Activated T-cell treated with anti-CD3 and anti-CD28 coated beads, Interleukin-2, amount 50 U/mL, for 4 hours (primary cell): ENCODE results near the gene FAM83F. TPM values are rescaled to one million over a fixed set of nuclear protein-coding genes. Genes with fewer than 3 reads are reported as not detected.
A peak's percentile ranks its signal among the peaks of the same experiment; 100 is the strongest.

Experiments used
- ATAC-seq, 2 donors: fragments of 200-7000 bp; cut with Tn5 transposase; one replicate each; pipeline ENCODE4 v1.10.0; 2021
- DNase-seq: peaks from one replicate; pipeline ENCODE4 v3.0.0-alpha.2; 2020
- H3K27me3 Mint-ChIP-seq: one replicate; pipeline ENCODE4 v1.8.0; 2021; ENCODE audit warnings: low read depth, mixed read lengths
- H3K36me3 Mint-ChIP-seq: one replicate; pipeline ENCODE4 v1.8.0; 2022; ENCODE audit warnings: mixed read lengths; ENCODE audit not compliant: insufficient read depth
- H3K4me1 Mint-ChIP-seq: one replicate; pipeline ENCODE4 v1.8.0; 2021; ENCODE audit warnings: low read depth, mixed read lengths
- H3K4me3 Mint-ChIP-seq: one replicate; pipeline ENCODE4 v1.8.0; 2021; ENCODE audit warnings: mild to moderate bottlenecking, moderate library complexity, mixed read lengths
- H3K9me3 Mint-ChIP-seq: one replicate; pipeline ENCODE4 v1.8.0; 2021; ENCODE audit warnings: mixed read lengths
- total RNA-seq, 3 donors: library from RNA; stranded (reverse); gene quantifications; one replicate each; pipeline ENCODE4 v1.2.1, GENCODE V29; 2021

The FAM83F gene
- total RNA-seq, 3 donors from 2014 or later, result 1.4 to 2.1 (median 2.0) TPM

DNA sequence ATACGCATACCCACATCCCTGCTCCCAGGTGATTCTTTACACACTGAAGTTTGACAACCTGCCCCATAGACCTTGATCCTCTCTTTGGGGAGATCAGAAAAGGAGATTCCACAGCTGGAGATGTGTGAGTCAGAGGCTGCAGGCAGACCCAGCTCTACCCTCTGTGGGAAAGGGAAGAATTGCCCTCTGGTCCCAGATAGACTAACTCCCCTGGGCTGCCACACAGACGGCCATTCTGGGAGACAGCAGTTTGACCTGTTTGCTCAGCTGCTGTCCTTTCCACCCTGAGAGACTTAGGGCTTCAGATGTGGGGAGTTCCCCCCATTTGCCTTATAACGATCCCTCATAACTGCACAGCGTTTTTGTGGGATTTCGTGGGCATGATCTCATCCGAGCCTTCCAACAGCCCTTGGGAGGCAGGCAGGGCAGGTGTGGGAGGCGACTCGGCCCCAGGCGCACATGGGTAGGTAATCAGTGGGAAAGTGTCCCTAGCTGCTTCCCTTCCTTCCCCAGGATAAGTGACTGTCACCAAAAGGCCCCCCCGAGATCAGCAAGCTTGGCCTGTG, 14.1 kb downstream of the FAM83F start:
- no peaks in the 10 kb centered on the region for H3K9me3 Mint-ChIP-seq
- H3K27me3 Mint-ChIP-seq, result peaks cover 25% of the 10 kb centered on the region
- H3K36me3 Mint-ChIP-seq, result no peaks in the 10 kb centered on the region
- DNase-seq (no peak), ATAC-seq (no peak)
- H3K4me3 Mint-ChIP-seq, result no peak overlapping the region
- H3K4me1 Mint-ChIP-seq, result peaks cover 12% of the 10 kb centered on the region

DNA sequence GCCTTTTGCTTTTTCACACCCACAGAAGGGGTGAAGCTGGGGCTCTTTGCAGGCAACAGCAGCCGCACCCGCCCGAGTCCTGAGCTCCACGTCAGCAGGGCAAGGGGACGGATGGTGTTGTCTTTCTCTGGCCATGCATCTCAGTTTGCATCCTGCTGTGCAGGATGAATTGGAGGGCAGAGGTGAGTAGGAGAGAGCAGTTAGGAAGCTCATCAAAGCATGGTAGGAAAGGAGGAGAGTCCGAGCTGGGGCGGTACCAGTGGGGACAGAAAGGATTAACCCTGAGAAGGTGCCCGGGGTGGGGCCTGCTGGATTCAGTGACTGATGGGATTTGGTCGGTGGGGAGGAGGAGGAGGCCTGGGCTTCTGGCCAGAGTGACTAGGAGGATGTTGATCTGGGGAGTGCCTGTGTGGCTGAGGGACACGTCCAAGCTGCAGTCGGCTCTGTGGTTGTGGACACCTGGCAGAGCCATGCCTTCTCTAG, 14.6 kb downstream of the FAM83F start:
- Mint-ChIP-seq H3K36me3 (no peaks in the 10 kb centered on the region), H3K4me1 (peaks cover 12% of the 10 kb centered on the region), H3K9me3 (no peaks in the 10 kb centered on the region), H3K27me3 (peaks cover 25% of the 10 kb centered on the region), H3K4me3 (peak overlapping the region; percentile 53)
- no peak for ATAC-seq
- DNase-seq, result no peak

DNA sequence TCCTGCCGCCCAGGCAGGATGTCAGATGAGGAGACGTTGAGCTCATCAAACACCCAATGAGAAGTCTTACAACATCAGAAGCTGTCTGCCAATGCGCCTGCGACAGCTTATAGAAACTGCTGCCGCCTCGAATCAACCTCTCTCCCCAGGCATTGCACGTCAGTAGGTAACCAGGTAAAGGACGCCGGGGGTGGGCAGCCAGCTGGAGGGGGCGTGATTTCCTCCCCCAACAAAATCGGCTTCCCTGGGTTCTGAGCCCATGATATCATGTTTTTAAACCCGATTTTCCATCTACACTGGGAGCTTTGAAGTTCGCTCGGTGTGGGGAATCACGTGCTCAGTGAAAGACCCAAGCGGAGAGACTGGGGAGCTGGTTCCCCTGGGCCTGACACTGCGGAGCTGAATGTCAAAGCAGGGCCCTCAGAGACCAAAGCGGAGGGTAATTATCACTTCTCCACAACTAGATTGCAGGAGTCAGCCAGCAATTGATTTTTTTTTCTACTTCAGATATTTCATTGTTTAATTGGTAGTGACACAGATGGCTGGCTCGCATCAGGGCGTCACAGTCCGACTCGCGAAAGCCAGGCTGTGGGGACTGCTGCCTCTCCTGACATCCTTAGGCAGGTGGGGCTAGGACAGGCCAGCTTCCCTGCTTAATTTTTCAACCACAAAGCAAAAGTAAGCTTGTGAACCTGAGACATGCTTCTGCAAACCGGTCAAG, 15.4 kb downstream of the FAM83F start:
- peak; percentile 75 to 77 for ATAC-seq
- peak; percentile 39 for DNase-seq
- H3K27me3 Mint-ChIP-seq, result peaks cover 25% of the 10 kb centered on the region
- peak overlapping the region; percentile 53 for H3K4me3 Mint-ChIP-seq
- H3K9me3 Mint-ChIP-seq, result no peaks in the 10 kb centered on the region
- peaks cover 12% of the 10 kb centered on the region for H3K4me1 Mint-ChIP-seq
- H3K36me3 Mint-ChIP-seq, result no peaks in the 10 kb centered on the region

DNA sequence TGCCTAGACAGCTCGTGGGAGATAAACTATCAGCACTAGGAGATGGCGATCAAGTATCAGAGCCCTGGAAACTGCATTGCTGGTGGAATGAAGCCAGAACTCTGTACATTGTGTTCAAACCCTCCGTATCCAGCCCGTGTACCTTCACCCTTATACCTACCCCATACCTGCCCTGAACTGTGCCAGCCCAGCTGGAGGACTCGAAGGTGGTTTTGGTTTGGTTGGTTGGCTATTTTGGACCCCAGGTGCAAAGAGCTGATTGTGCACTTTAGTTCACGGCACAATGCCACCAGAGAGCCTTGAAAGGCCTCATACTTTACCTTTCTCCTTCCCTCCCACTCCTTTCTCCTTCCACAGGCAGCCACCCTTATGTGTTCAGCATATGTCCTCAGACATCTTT, 16.0 kb downstream of the FAM83F start:
- H3K9me3 Mint-ChIP-seq, result no peaks in the 10 kb centered on the region
- DNase-seq (no peak), ATAC-seq (no peak)
- H3K36me3 Mint-ChIP-seq, result no peaks in the 10 kb centered on the region
- H3K4me1 Mint-ChIP-seq, result peaks cover 12% of the 10 kb centered on the region
- no peak overlapping the region for H3K4me3 Mint-ChIP-seq
- H3K27me3 Mint-ChIP-seq, result peaks cover 25% of the 10 kb centered on the region

DNA sequence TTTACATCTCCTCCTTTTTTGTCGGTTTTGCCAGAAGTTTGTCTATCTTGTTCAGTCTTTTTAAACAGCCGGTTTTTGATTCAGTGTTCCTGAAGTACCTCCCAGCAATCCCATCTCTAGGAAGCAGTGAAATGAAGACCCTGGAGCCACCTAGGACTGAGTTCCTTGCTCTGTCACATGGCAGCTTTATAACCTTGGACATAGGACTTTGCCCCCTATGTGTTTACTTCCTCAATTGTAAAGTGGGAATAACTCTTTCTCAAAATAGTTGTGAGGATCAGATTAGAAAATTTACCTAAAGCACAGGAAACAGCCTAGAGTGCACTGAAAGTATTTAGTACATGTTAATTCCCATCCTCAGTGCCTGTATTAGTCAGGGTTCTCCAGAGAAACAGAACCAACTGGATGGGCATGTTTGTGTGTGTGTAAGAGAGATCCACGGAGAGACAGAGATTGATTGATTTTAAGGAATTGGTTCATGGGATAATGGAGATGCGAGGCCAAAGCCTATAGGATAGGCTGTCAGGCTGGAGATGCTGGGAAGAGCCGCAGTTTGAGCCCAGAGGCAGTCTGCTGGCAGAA, 20.0 kb downstream of the FAM83F start:
- Mint-ChIP-seq H3K9me3 (no peaks in the 10 kb centered on the region), H3K27me3 (peaks cover 7% of the 10 kb centered on the region), H3K36me3 (no peaks in the 10 kb centered on the region), H3K4me3 (no peak overlapping the region), H3K4me1 (peaks cover 7% of the 10 kb centered on the region)
- ATAC-seq (no peak), DNase-seq (no peak)

DNA sequence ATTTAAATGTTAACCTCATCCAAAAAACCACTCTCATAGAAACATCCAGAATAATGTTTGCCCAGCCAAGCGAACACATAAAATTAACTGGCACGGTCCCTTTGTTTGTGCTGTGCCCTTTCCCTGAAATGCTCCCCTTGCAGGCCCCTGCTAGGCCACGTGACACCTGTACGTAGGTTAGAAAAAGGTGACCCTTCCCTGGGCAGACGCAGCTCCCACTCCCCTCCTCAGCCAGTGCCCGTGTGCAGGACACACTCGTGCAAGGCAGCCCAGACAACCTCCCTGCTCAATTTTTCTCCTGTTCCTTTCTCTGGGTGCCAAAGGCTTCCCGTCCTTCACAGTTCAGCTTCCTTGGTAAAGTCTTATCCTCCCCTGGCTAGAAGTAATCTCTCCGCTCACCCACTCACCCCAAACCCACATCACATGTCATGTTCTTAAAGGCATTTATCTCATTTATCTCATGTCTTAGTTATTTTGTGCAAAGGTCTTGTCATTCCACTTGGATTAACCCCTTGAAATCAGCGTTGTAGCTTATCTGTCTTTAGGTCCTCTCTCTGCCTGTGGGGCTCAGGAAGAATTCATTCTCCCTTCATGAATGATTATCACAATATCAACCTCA, 20.7 kb downstream of the FAM83F start:
- no peak overlapping the region for H3K4me3 Mint-ChIP-seq
- peaks cover 6% of the 10 kb centered on the region for H3K27me3 Mint-ChIP-seq
- no peaks in the 10 kb centered on the region for H3K9me3 Mint-ChIP-seq
- no peaks in the 10 kb centered on the region for H3K36me3 Mint-ChIP-seq
- H3K4me1 Mint-ChIP-seq, result no peaks in the 10 kb centered on the region
- DNase-seq (no peak), ATAC-seq (no peak)

DNA sequence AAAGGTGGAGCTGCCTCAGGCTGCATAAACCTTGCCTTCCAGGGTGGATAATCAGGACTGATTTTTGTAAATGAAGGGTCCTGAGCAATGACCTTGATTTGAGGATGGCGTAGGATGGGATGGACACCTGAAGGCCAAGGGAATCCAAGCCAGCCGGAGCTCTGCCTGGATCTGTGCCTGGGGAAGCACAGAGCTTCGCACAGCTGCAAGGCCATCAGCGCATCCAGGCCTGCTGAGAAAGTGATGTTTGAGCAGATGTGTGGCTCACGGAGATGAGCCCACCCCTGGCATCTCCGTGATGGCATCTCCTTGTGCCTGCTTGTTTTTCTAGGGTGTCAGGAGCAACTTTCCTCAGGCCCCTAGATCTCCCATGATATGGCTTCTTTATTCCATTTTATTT, 23.3 kb downstream of the FAM83F start:
- H3K27me3 Mint-ChIP-seq, result no peaks in the 10 kb centered on the region
- no peak for ATAC-seq
- no peak for DNase-seq
- no peaks in the 10 kb centered on the region for H3K36me3 Mint-ChIP-seq
- H3K4me3 Mint-ChIP-seq, result no peak overlapping the region
- H3K9me3 Mint-ChIP-seq, result no peaks in the 10 kb centered on the region
- H3K4me1 Mint-ChIP-seq, result no peaks in the 10 kb centered on the region

DNA sequence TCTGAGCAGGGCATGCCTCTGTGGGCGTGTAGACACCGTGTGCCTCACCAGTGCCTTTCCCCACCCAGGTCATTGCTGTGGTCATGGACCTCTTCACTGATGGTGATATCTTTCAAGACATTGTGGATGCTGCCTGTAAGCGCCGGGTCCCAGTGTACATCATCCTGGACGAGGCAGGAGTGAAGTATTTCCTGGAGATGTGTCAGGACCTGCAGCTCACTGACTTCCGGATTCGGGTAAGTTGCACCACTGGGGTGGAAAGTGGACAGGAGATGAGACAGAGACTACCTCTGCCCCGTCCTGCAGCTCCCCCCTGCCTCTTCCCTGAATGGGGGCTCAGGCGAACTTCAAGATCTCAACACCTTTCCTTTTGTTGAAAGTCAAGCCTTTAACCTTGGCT, 24.3 kb downstream of the FAM83F start:
- DNase-seq (no peak), ATAC-seq (no peak)
- Mint-ChIP-seq H3K4me1 (no peaks in the 10 kb centered on the region), H3K36me3 (no peaks in the 10 kb centered on the region), H3K27me3 (no peaks in the 10 kb centered on the region), H3K4me3 (no peak overlapping the region), H3K9me3 (no peaks in the 10 kb centered on the region)

DNA sequence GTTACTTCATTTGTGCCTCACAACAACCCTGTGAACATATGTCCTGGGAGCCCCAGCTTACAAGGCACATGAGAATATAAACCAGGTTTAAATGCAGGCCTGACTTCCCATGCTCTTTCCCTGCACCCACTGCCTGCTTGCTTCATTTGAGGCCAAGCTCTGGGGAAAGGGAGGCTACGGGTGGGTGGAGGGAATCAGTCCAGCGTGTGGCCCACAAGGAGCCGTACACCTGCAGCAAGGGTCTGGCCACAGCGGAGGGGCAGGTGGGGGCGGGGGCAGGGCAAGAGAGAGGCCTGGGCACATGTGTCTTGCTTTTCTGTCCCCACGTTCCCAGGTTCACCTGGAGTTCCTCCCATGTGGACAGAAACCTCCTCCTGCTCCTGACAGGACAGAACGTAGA, 26.2 kb downstream of the FAM83F start:
- DNase-seq (no peak), ATAC-seq (no peak)
- no peaks in the 10 kb centered on the region for H3K36me3 Mint-ChIP-seq
- no peak overlapping the region for H3K4me3 Mint-ChIP-seq
- no peaks in the 10 kb centered on the region for H3K9me3 Mint-ChIP-seq
- no peaks in the 10 kb centered on the region for H3K27me3 Mint-ChIP-seq
- H3K4me1 Mint-ChIP-seq, result peaks cover 5% of the 10 kb centered on the region

DNA sequence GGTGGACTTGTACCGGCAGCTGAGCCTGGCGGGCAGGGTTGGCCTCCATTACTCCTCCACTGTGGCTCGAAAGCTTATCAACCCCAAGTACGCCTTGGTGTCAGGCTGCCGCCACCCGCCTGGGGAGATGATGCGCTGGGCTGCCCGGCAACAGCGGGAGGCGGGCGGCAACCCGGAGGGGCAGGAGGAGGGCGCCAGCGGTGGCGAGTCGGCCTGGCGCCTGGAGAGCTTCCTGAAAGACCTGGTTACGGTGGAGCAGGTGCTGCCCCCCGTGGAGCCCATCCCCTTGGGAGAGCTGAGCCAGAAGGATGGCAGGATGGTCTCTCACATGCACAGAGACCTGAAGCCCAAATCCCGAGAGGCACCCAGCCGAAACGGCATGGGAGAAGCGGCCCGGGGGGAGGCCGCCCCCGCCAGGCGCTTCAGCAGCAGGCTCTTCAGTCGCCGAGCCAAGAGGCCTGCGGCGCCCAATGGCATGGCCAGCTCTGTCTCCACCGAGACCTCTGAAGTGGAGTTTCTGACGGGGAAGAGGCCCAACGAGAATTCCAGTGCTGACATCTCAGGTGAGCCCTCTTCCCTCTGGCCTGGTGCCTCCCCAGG, 26.7 kb downstream of the FAM83F start:
- Mint-ChIP-seq H3K36me3 (no peaks in the 10 kb centered on the region), H3K4me1 (peaks cover 5% of the 10 kb centered on the region), H3K27me3 (no peaks in the 10 kb centered on the region), H3K9me3 (no peaks in the 10 kb centered on the region), H3K4me3 (no peak overlapping the region)
- ATAC-seq (no peak), DNase-seq (no peak)

DNA sequence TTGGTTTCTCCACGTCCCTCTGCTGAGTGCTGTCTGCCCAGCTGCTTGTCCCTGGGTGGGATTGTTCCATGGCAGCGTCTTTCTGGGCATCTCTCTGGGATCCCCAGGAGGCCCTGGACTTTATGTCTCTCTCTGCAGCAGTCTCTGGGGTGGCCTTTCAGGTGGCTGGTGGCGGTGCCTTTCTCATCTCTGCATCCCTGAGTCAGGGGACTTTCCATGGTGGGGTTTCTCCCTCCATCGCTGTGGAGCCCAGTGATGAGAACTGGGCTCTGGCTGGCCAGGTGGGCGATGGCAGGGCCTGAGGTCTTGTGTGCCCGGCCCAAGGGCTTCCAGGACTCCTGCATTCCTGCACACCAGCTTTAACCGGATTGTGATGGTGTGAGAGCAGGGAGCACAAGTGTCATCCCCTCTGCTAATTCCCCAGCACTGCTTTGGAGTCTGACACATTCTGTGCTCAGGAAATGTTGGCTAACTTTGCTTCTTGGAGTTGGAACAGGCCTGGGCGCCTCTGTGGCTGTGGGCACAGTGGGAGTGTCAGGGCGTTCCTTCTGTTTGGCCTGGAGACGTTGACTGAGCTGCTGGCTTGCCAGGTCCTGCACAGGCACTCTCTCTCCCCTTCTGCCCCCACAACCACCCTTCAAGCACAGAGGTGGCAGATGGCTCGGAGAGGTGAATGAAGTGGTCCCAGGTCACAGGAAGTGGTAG, 27.9 kb downstream of the FAM83F start:
- Mint-ChIP-seq H3K4me1 (peaks cover 5% of the 10 kb centered on the region), H3K9me3 (no peaks in the 10 kb centered on the region), H3K4me3 (no peak overlapping the region), H3K27me3 (no peaks in the 10 kb centered on the region), H3K36me3 (no peaks in the 10 kb centered on the region)
- ATAC-seq, result no peak
- no peak for DNase-seq

DNA sequence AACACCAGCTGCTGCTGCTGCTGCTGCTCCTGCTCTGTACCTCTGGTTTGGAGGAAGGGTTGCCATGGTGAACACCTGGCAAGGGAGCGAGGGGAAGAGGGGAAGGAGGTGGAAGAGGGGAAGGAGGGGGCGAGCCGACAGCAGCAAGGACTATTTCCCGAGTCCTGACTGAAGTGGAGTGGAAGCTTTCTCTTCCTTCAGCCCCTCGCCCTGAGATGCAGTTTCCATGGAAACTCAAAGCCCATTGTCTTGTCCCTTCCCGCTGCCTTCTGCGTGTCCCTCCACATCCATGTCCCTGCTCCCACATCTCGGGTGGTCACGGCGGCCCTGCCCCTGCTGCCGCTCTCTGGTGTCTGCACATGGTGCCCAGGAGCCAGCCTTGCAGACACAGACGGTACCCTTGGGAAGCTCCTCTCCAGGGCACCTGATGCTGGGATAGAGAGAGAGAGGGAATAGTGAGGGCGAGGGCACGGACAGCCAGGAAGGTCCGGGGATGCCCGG, 28.6 kb downstream of the FAM83F start:
- Mint-ChIP-seq H3K9me3 (no peaks in the 10 kb centered on the region), H3K27me3 (no peaks in the 10 kb centered on the region), H3K36me3 (no peaks in the 10 kb centered on the region), H3K4me3 (no peak overlapping the region), H3K4me1 (peaks cover 5% of the 10 kb centered on the region)
- no peak for ATAC-seq
- no peak for DNase-seq

DNA sequence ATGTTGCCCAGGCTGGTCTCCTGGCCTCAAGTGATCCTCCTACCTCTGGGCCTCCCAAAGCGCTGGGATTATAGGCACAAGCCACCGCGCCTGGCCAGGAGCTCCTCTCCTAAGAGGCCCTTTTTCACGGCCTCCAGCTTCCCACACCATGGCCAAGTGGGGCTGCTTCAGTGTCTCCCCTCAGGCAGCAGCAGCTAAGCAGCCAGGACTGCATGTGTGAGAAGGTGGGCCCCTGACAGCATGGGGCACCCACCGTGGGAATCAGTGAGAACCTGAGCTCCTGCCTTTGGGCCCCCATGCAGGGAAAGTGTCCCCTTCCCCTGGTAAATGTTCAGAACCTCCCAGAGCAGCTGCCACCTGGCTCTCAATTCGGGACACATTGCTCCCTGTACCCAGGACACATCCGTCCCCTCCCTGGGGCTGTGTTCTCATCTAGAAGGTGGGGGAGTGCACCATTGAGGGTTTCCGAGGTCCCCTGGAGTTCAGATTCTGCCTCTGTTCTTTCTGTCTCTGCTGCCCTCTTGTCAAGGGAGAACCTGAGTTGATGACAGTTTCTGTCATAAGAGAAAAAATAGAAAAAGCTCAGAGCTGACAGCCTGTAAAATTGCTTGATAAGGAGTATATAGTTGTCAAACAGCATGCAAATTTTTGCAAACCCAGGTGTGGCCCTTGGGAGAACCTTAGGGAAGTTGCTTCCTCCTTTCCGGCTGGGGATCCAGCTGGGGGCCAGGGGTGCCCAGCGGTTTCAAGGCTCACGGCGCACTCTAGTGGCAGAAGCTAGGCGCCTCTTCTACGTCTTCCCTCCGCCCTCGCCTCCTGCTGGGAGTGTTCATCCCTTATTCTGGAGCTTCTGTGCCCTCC, 29.7 kb downstream of the FAM83F start:
- Mint-ChIP-seq H3K4me1 (peaks cover 5% of the 10 kb centered on the region), H3K9me3 (no peaks in the 10 kb centered on the region), H3K27me3 (no peaks in the 10 kb centered on the region), H3K36me3 (no peaks in the 10 kb centered on the region), H3K4me3 (no peak overlapping the region)
- DNase-seq (peak; percentile 60), ATAC-seq (peak; percentile 79 to 86)
